GM19043 (cell line): ENCODE data around the gene ACAA1.
"Not testable (repeated sequence)": the region's sequence is repeated elsewhere in the genome, so short reads cannot be mapped to it uniquely, and the experiment has no call there.

Experiments used
- ATAC-seq: cut with Tn5 transposase; IDR thresholded peaks from one replicate; pipeline ENCODE4 v1.9.1; 2021; ENCODE audit warnings: low read depth; ENCODE audit not compliant: unreplicated experiment

The ACAA1 gene

GRCh38 chr3:38108649-38109579 is 28.0 kb downstream of the ACAA1 start:
- no peak for ATAC-seq

GRCh38 chr3:38107911-38108648 is 28.8 kb downstream of the ACAA1 start:
- no peak for ATAC-seq

GRCh38 chr3:38105525-38105924 is 31.4 kb downstream of the ACAA1 start:
- ATAC-seq: no peak

- no peak for ATAC-seq
Observed at GRCh38 chr3:38102444-38102814, 34.5 kb downstream of the ACAA1 start.

- ATAC-seq: no peak
Observed at GRCh38 chr3:38101811-38102443, 35.0 kb downstream of the ACAA1 start.

GRCh38 chr3:38100498-38100897 is 36.4 kb downstream of the ACAA1 start:
- ATAC-seq: no peak

GRCh38 chr3:38099518-38099917 is 37.4 kb downstream of the ACAA1 start:
- ATAC-seq: no peak

- ATAC-seq: no peak
Observed at GRCh38 chr3:38098376-38098723, 38.6 kb downstream of the ACAA1 start.

GRCh38 chr3:38097446-38098375 is 39.2 kb downstream of the ACAA1 start:
- ATAC-seq: no peak

GRCh38 chr3:38095669-38096483 is 41.1 kb downstream of the ACAA1 start:
- no peak for ATAC-seq

GRCh38 chr3:38094999-38095398 is 41.9 kb downstream of the ACAA1 start:
- ATAC-seq: no peak

- no peak for ATAC-seq
Observed at GRCh38 chr3:38090453-38090852, 46.5 kb downstream of the ACAA1 start.

GRCh38 chr3:38089163-38089562 is 47.8 kb downstream of the ACAA1 start:
- ATAC-seq: no peak

- ATAC-seq: no peak
Observed at GRCh38 chr3:38088126-38089078, 48.5 kb downstream of the ACAA1 start.

- ATAC-seq: not testable (repeated sequence)
Observed at GRCh38 chr3:38087278-38087677, 49.6 kb downstream of the ACAA1 start.

- ATAC-seq: no peak
Observed at GRCh38 chr3:38086496-38086895, 50.4 kb downstream of the ACAA1 start.

GRCh38 chr3:38085943-38086324 is 51.0 kb downstream of the ACAA1 start:
- ATAC-seq: no peak

- no peak for ATAC-seq
Observed at GRCh38 chr3:38085311-38085942, 51.5 kb downstream of the ACAA1 start.
